PFSK-1 (cell line): Measurements from ENCODE around the gene MARK1.

Experiments used
- FOXP2 ChIP-seq: optimal IDR thresholded peaks from 2 replicates; pipeline ENCODE3; 2011; ENCODE audit warnings: borderline replicate concordance, control low read depth, inconsistent platforms; ENCODE audit not compliant: insufficient read depth; ENCODE audit errors: extremely low read length, extremely low read depth
- POLR2AphosphoS5 ChIP-seq: IDR thresholded peaks from 2 replicates; pipeline ENCODE4 v1.6.1; 2012; ENCODE audit warnings: low read depth, mild to moderate bottlenecking, control low read depth, low read length, moderate library complexity
- SIN3A ChIP-seq: IDR thresholded peaks from 2 replicates; pipeline ENCODE4 v1.6.1; 2012; ENCODE audit warnings: mild to moderate bottlenecking, low read length, moderate library complexity, borderline replicate concordance; ENCODE audit not compliant: insufficient read depth
- TAF1 ChIP-seq: IDR thresholded peaks from 2 replicates; pipeline ENCODE4 v1.6.1; 2012; ENCODE audit warnings: low read length, control low read depth, borderline replicate concordance; ENCODE audit not compliant: insufficient read depth
- TF ChIP-seq, protein P1 (sequence below), 2 experiments: IDR thresholded peaks; 2 replicates each; pipeline versions ENCODE4 v1.6.1 to v1.8.0; 2011 to 2012; ENCODE audit warnings: low read depth in 2 of 2, low read length in 2 of 2, control low read depth in 1 of 2, inconsistent platforms in 1 of 2, mild to moderate bottlenecking in 1 of 2, moderate library complexity in 1 of 2; ENCODE audit not compliant: insufficient read depth in 1 of 2

MARK1 gene

DNA sequence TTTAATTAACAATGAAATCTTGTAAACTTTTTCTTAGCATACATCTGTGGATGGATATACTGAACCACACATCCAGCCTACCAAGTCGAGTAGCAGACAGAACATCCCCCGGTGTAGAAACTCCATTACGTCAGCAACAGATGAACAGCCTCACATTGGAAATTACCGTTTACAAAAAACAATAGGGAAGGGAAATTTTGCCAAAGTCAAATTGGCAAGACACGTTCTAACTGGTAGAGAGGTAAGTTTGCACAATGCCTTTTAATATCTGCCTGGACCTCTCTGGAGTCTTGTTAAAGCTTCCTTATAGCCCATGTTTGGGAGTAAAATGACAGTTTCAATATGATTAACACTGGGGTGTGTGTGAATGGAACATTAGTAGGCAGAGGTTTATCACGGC lies 51.4 kb downstream of the MARK1 start:
- TF ChIP-seq FOXP2 (no peak), SIN3A (no peak), POLR2AphosphoS5 (no peak), TAF1 (no peak)
- TF ChIP-seq, protein P1, sequence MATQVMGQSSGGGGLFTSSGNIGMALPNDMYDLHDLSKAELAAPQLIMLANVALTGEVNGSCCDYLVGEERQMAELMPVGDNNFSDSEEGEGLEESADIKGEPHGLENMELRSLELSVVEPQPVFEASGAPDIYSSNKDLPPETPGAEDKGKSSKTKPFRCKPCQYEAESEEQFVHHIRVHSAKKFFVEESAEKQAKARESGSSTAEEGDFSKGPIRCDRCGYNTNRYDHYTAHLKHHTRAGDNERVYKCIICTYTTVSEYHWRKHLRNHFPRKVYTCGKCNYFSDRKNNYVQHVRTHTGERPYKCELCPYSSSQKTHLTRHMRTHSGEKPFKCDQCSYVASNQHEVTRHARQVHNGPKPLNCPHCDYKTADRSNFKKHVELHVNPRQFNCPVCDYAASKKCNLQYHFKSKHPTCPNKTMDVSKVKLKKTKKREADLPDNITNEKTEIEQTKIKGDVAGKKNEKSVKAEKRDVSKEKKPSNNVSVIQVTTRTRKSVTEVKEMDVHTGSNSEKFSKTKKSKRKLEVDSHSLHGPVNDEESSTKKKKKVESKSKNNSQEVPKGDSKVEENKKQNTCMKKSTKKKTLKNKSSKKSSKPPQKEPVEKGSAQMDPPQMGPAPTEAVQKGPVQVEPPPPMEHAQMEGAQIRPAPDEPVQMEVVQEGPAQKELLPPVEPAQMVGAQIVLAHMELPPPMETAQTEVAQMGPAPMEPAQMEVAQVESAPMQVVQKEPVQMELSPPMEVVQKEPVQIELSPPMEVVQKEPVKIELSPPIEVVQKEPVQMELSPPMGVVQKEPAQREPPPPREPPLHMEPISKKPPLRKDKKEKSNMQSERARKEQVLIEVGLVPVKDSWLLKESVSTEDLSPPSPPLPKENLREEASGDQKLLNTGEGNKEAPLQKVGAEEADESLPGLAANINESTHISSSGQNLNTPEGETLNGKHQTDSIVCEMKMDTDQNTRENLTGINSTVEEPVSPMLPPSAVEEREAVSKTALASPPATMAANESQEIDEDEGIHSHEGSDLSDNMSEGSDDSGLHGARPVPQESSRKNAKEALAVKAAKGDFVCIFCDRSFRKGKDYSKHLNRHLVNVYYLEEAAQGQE (IDR thresholded peaks at IDR 0.05; ENCODE audit: insufficient read depth in 1 of 2, low read depth in 2 of 2, low read length in 2 of 2), result no peak

DNA sequence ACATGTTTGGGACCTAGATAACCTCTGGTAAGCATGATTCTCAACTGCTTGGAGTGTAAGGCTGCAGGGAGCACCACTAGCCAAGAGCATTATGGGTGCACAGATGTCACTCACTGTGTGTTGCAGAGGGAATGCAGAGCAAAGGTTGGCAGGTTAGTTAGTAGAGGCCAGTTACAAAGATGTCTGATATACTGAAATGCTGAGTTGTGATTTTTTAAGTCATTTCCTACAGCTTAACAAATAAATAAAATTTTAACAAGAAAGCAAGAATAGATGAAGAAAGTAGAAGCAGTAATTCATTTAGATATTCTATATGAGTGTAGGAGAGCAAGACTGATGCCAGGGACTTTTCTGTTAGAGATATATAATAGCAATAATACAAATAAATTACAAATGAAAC lies 64.8 kb downstream of the MARK1 start:
- no peak for TF ChIP-seq POLR2AphosphoS5
- TF ChIP-seq, protein P1 (IDR thresholded peaks at IDR 0.05; ENCODE audit: insufficient read depth in 1 of 2, low read depth in 2 of 2, low read length in 2 of 2), result no peak
- no peak for TF ChIP-seq SIN3A
- no peak for TF ChIP-seq TAF1
- no peak for TF ChIP-seq FOXP2

DNA sequence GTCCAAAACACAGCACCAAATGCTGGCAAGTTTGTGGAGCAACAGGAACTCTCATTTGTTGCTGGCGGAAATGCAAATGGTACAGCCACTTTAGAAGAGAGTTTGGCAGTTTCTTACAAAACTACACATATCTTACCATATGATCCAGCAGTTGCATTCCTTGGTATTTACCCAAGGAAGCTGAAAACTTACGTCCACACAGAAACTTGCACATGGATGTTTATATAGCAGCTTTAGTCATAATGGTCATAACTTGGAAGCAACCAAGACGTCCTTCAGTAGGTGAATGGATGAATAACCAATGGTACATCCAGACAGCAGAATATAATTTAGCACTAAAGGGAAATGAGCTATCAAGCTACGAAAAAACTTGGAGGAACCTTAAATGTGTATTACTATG lies 66.4 kb downstream of the MARK1 start:
- no peak for TF ChIP-seq TAF1
- TF ChIP-seq, protein P1 (IDR thresholded peaks at IDR 0.05; ENCODE audit: insufficient read depth in 1 of 2, low read depth in 2 of 2, low read length in 2 of 2), result no peak

DNA sequence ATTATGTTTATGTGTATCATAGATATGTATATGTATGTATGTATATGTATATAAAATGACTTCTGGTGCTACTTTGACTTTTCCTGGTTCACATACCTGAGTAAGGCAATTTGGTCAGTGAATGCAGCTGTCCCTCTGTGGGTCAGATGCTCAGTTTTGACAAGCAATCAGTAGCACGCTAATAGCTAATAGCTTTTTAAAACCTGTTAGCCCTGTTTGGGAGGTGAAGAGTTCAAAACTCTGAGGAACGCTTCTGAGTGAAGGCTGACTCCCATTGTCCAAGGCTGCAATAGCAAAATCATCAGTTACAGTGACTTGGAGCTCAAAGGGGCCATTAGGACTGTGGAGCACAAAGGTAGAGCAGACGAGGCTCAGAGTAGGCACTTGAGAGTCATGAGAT lies 67.2 kb downstream of the MARK1 start:
- no peak for TF ChIP-seq SIN3A

DNA sequence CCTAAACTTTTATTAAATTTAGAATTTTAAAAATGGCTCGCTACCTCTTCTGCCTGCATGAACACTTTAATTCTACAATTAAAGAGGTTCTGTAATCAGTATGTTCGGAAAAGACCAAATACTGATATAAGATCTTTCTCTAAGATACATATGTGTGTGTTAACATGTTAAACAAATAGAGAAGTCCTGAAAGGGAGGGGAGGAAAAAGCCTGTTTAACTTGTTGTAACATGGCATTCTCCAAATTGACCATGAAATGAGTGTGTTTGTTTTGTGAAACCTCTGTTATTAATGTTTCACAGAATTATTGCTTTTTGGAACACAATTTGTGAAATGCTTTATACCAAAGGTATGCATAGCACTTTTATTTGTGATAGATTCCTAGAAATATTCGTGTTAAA lies 77.0 kb downstream of the MARK1 start:
- no peak for TF ChIP-seq TAF1
- TF ChIP-seq POLR2AphosphoS5, result no peak
- TF ChIP-seq, protein P1 (IDR thresholded peaks at IDR 0.05; ENCODE audit: insufficient read depth in 1 of 2, low read depth in 2 of 2, low read length in 2 of 2), result no peak
- TF ChIP-seq SIN3A, result no peak
- TF ChIP-seq FOXP2, result no peak

DNA sequence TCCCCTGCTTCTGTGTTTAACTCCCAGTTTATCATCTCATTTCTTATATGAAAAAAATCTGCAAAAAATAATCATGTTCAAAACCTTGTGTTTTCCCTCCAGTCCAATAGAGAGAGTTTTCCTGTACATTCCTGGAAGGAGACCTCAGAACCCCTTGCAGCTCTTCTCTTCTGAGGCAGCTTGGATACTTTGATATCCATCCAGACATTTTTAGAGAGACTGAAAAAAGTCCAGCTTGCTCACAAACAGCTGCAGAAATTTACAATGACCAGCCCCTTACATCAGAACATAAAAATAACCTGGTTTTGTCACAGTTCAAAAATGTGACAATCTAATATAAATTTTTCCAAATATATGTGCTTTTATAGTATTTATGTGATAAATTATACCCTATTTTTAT lies 88.9 kb downstream of the MARK1 start:
- TF ChIP-seq, protein P1 (IDR thresholded peaks at IDR 0.05; ENCODE audit: insufficient read depth in 1 of 2, low read depth in 2 of 2, low read length in 2 of 2), result no peak
- no peak for TF ChIP-seq POLR2AphosphoS5
- TF ChIP-seq FOXP2, result no peak
- no peak for TF ChIP-seq TAF1
- TF ChIP-seq SIN3A, result no peak
